IPS-18c (cell line): ENCODE measurements around the gene SYNE1.
"Not testable (repeated sequence)": the region's sequence is repeated elsewhere in the genome, so short reads cannot be mapped to it uniquely, and the experiment has no call there.

Experiments used
- H3K4me3 ChIP-seq: 2 replicates; pipeline ENCODE4 v1.7.0; 2013; ENCODE audit warnings: low read depth, mild to moderate bottlenecking, low read length, moderate library complexity; ENCODE audit not compliant: insufficient read depth
- H3K9me3 ChIP-seq: one replicate; pipeline ENCODE4 v1.6.1; 2013; ENCODE audit warnings: mild to moderate bottlenecking, low read length, moderate library complexity; ENCODE audit not compliant: control insufficient read depth, insufficient read depth

SYNE1 gene

GRCh38 chr6:152161501-152161900, 475.7 kb downstream of the SYNE1 start:
- H3K9me3 ChIP-seq = no peaks in the 10 kb centered on the region

GRCh38 chr6:152160346-152160745, 476.8 kb downstream of the SYNE1 start:
- Histone ChIP-seq H3K9me3 (no peaks in the 10 kb centered on the region), H3K4me3 (no peak overlapping the region)

More at GRCh38 chr6:152161501-152161900, 475.7 kb downstream of the SYNE1 start:
- no peak overlapping the region for H3K4me3 ChIP-seq

- H3K9me3 ChIP-seq = no peaks in the 10 kb centered on the region
- H3K4me3 ChIP-seq = no peak overlapping the region
Observed at GRCh38 chr6:152155792-152156191, 481.4 kb downstream of the SYNE1 start.

- Histone ChIP-seq H3K4me3 (no peak overlapping the region), H3K9me3 (no peaks in the 10 kb centered on the region)
Observed at GRCh38 chr6:152154559-152155356, 482.4 kb downstream of the SYNE1 start.

GRCh38 chr6:152151920-152152319, 485.2 kb downstream of the SYNE1 start:
- Histone ChIP-seq H3K4me3 (no peak overlapping the region), H3K9me3 (no peaks in the 10 kb centered on the region)

- no peaks in the 10 kb centered on the region for H3K9me3 ChIP-seq
- H3K4me3 ChIP-seq = no peak overlapping the region
Observed at GRCh38 chr6:152150196-152150595, 487.0 kb downstream of the SYNE1 start.

GRCh38 chr6:152148412-152148811, 488.8 kb downstream of the SYNE1 start:
- Histone ChIP-seq H3K9me3 (no peaks in the 10 kb centered on the region), H3K4me3 (no peak overlapping the region)

GRCh38 chr6:152147269-152147668, 489.9 kb downstream of the SYNE1 start:
- H3K9me3 ChIP-seq = no peaks in the 10 kb centered on the region
- H3K4me3 ChIP-seq = no peak overlapping the region

GRCh38 chr6:152146385-152146784, 490.8 kb downstream of the SYNE1 start:
- no peak overlapping the region for H3K4me3 ChIP-seq
- no peaks in the 10 kb centered on the region for H3K9me3 ChIP-seq

GRCh38 chr6:152143359-152143758, 493.8 kb downstream of the SYNE1 start:
- no peaks in the 10 kb centered on the region for H3K9me3 ChIP-seq
- H3K4me3 ChIP-seq = no peak overlapping the region

- Histone ChIP-seq H3K9me3 (no peaks in the 10 kb centered on the region), H3K4me3 (no peak overlapping the region)
Observed at GRCh38 chr6:152142105-152142504, 495.1 kb downstream of the SYNE1 start.

- H3K4me3 ChIP-seq, H3K9me3 ChIP-seq: not testable (repeated sequence)
Observed at GRCh38 chr6:152138344-152138743, 498.8 kb downstream of the SYNE1 start.

- Histone ChIP-seq H3K9me3 (no peaks in the 10 kb centered on the region), H3K4me3 (no peak overlapping the region)
Observed at GRCh38 chr6:152136449-152136825, 500.7 kb downstream of the SYNE1 start.

- Histone ChIP-seq H3K9me3 (no peaks in the 10 kb centered on the region), H3K4me3 (no peak overlapping the region)
Observed at GRCh38 chr6:152135755-152136448, 501.3 kb downstream of the SYNE1 start.

- no peak overlapping the region for H3K4me3 ChIP-seq
- H3K9me3 ChIP-seq = no peaks in the 10 kb centered on the region
Observed at GRCh38 chr6:152130441-152130840, 506.7 kb downstream of the SYNE1 start.

- Histone ChIP-seq H3K4me3 (no peak overlapping the region), H3K9me3 (no peaks in the 10 kb centered on the region)
Observed at GRCh38 chr6:152129691-152130151, 507.4 kb downstream of the SYNE1 start.

GRCh38 chr6:152127432-152128165, 509.6 kb downstream of the SYNE1 start:
- H3K4me3 ChIP-seq = no peak overlapping the region
- no peaks in the 10 kb centered on the region for H3K9me3 ChIP-seq
